Transverse colon (tissue), 4 donors: ENCODE results near the gene LHX2. TPM values are rescaled to one million over a fixed set of nuclear protein-coding genes. Genes with fewer than 3 reads are reported as not detected.

Experiments
- DNase-seq: peaks from one replicate; pipeline ENCODE4 v3.0.0-alpha.2; 2019
- H3K27ac ChIP-seq, 4 donors: fragments of 200-600 bp; sonication (generic); 2 replicates each; pipeline ENCODE4 v1.5.1; 2016 to 2018; ENCODE audit warnings: inconsistent platforms in 4 of 4
- H3K27me3 ChIP-seq: fragments of 200-600 bp; sonication (generic); 2 replicates; pipeline ENCODE4 v1.5.1; 2017; ENCODE audit warnings: inconsistent platforms
- H3K36me3 ChIP-seq, 4 donors: fragments of 200-600 bp; sonication (generic); 2 replicates each; pipeline ENCODE4 v1.5.1; 2017 to 2019; ENCODE audit warnings: inconsistent platforms in 4 of 4
- H3K4me1 ChIP-seq, 4 donors: fragments of 200-600 bp; sonication (generic); 2 replicates each; pipeline ENCODE4 v1.5.1; 2017 to 2020; ENCODE audit warnings: inconsistent platforms in 4 of 4
- H3K4me3 ChIP-seq, 4 donors: fragments of 200-600 bp; sonication (generic); 1 replicate in 1 of 4; 2 replicates in 3 of 4; pipeline versions ENCODE4 v1.5.1 to v1.6.1; 2017 to 2019; ENCODE audit warnings: inconsistent platforms in 4 of 4
- H3K9me3 ChIP-seq, 2 donors: fragments of 200-600 bp; sonication (generic); 2 replicates each; pipeline ENCODE4 v1.5.1; 2017 to 2019; ENCODE audit warnings: inconsistent platforms in 2 of 2
- EP300 ChIP-seq: sonication (generic); formaldehyde crosslinking; IDR thresholded peaks from one replicate; pipeline ENCODE4 v1.6.1; 2017; ENCODE audit warnings: antibody characterized with exemption, low read depth
- POLR2A ChIP-seq: fragments of 450-650 bp; IDR thresholded peaks from one replicate; pipeline ENCODE4 v1.6.1; 2016; ENCODE audit warnings: antibody characterized with exemption, mild to moderate bottlenecking, moderate library complexity
- POLR2AphosphoS5 ChIP-seq, 3 donors: sonication (generic); formaldehyde crosslinking; IDR thresholded peaks; one replicate each; pipeline ENCODE4 v1.6.1; 2016; ENCODE audit warnings: antibody characterized with exemption in 3 of 3
- WGBS, 2 donors: methylation state at CpG; one replicate each; pipeline ENCODE4 v1.1.5; 2018; ENCODE audit warnings: low coverage in 1 of 2; 5-methylcytosine and 5-hydroxymethylcytosine counted together
- in situ Hi-C, 4 donors: fragments of 200-750 bp; cut with MboI; loops; one replicate each; pipeline versions ENCODE4 v1.15.0 to v1.15.1; 2017; ENCODE audit warnings: low sequenced_read_pairs in 3 of 4, low pct_ligation_motif_present in 1 of 4, low pct_unique_long_range_greater_than_20kb in 1 of 4
- intact Hi-C: fragments of 100-400 bp; cut with DNase I; formaldehyde crosslinking; loops from one replicate; pipeline ENCODE4 v1.15.1; 2023; ENCODE audit warnings: low total_unique reads
- total RNA-seq, 4 donors: library from RNA; depleted of rRNA; stranded (reverse); fragments of >200 nt; gene quantifications; one replicate each; pipeline ENCODE4 v1.1.0, GENCODE V29; 2016
- TF ChIP-seq, protein P1 (sequence below), 5 experiments: fragments of 200-600 bp in 3 of 5; fragments of 450-650 bp in 2 of 5; sonication (generic) in 3 of 5; IDR thresholded peaks; 1 replicate in 2 of 5; 2 replicates in 3 of 5; pipeline ENCODE4 v1.5.1; 2016 to 2017; ENCODE audit warnings: antibody characterized with exemption in 5 of 5, inconsistent platforms in 3 of 5, mild to moderate bottlenecking in 2 of 5, moderate library complexity in 1 of 5

The LHX2 gene
- total RNA-seq, 4 donors from 2014 or later = not detected

DNA sequence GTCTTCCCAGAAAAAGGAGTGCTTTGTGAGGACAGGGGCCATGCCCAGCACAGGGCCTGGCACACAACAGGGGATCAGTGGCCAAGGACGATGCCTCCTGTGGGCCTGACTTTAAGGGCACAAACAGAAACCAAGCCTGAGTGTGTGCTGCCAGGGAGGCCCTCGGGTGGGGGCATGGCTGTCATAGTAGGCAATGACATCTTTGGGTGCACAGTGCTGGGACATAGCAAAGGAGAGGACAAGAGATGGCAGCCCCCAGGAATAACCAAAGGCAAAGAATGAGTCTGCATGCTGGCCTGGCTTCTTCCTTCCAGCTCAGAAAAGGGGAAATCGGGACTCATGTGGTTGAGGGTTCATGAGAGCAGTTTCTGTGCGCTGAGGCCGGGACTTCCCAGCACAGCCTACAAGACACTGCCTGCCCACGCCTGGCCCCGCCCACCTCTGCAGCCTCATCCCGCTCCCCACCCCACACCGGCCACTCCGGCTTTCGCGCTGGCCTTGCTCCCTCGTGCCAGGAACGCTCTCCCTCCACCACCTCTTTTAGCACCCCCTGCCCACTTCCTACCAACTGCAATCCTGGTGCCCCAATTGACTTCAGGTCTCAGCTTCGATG lies 13.8 kb upstream of the LHX2 start:
- no peak overlapping the region for H3K4me3 ChIP-seq
- no peak overlapping the region for H3K27ac ChIP-seq
- H3K27me3 ChIP-seq = peaks cover 90% of the 10 kb centered on the region
- in situ Hi-C loops (no loop called here), intact Hi-C loops (loop anchor here (5.0 kb wide), 1 partner anchor 270 kb away; no protein-coding TSS in a partner anchor)
- no peaks in the 10 kb centered on the region for H3K36me3 ChIP-seq
- TF ChIP-seq POLR2A (no peak), POLR2AphosphoS5 (IDR thresholded peaks at IDR 0.05) (no peak), EP300 (no peak)
- TF ChIP-seq, protein P1, sequence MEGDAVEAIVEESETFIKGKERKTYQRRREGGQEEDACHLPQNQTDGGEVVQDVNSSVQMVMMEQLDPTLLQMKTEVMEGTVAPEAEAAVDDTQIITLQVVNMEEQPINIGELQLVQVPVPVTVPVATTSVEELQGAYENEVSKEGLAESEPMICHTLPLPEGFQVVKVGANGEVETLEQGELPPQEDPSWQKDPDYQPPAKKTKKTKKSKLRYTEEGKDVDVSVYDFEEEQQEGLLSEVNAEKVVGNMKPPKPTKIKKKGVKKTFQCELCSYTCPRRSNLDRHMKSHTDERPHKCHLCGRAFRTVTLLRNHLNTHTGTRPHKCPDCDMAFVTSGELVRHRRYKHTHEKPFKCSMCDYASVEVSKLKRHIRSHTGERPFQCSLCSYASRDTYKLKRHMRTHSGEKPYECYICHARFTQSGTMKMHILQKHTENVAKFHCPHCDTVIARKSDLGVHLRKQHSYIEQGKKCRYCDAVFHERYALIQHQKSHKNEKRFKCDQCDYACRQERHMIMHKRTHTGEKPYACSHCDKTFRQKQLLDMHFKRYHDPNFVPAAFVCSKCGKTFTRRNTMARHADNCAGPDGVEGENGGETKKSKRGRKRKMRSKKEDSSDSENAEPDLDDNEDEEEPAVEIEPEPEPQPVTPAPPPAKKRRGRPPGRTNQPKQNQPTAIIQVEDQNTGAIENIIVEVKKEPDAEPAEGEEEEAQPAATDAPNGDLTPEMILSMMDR (IDR thresholded peaks at IDR 0.05) = no peak
- 7 to 8% methylated on average over 3 to 14 of the region's 15 CpGs for WGBS, 2 donors
- H3K4me1 ChIP-seq = peaks cover 0 to 29% (median 16%) of the 10 kb centered on the region in 4 donors
- peak; percentile 56 for DNase-seq
- H3K9me3 ChIP-seq = no peaks in the 10 kb centered on the region

DNA sequence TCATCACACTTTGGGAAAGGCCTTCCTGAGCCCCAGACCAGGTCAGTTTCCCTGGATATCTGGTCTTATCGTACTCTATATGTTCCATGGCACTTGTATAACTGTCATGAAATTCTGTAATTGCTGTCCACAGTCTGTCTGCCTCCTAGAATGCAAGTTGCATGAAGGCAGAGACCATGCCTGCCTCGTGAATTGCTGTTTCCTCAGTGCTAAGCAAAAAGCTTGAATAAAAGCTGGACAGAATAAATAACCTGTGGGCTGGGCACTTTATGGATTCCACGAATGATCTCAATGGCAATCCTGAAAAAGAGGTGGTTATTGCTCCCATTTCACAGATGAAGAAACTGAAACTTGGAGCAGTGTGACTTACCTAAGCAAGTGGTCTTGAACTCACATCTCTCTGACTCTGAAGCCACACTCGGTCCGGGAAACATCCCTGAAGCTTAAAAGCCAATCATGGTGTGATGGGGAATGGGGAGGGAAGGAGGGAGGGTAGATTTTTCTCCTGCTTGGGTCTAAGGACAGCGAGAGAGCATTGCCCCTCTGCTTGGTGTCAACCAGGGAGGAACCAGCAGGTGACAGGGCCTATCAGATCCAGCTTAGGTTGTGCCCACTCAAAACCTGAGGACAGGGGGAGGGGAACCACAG lies 13.2 kb upstream of the LHX2 start:
- 26% methylated on average over 6 of the region's 6 CpGs; no CpG with 5 or more reads in 1 of the 2 donors for WGBS, 2 donors
- H3K4me3 ChIP-seq = no peak overlapping the region

DNA sequence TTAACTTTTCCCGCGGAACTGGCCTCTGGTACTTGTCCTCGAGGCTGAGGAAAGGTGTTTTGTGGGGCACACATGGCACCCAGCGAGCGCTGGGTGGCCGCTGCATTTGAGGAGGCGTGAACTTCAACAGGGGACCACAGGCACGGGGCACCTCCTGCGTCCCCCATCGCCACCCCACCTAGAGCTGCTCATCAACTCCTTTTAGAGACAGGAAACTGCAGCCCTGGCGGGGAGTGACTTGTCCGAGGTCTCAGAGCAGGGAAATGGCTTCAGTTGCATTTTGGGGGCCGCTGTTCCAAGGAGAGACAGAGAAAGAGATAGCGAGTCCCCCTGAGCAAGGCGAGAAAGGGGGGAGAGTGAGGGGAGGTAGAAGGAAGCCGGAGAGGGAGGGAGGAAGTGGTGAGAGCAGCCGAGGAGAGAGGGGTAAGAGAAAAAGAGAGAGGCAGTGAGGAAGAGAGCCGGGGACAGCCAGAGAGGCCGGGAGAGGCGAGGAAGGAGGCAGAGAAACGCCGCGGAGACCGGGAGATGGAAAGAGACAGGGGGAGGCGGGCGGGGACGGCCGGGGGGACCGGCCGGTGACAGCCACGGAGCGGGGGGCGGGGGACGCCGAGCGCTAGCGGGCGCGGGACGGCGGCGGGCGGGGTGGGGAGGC lies 12.5 kb upstream of the LHX2 start:
- DNase-seq = no peak
- Histone ChIP-seq H3K36me3 (no peaks in the 10 kb centered on the region), H3K4me1 (peaks cover 0 to 29% (median 16%) of the 10 kb centered on the region in 4 donors), H3K27ac (no peak overlapping the region), H3K4me3 (peak overlapping the region in 2 of 4 donors; percentile 18 to 39), H3K27me3 (peaks cover 97% of the 10 kb centered on the region), H3K9me3 (no peaks in the 10 kb centered on the region)
- 0 to 8% methylated on average over 6 to 27 of the region's 43 CpGs for WGBS, 2 donors
- TF ChIP-seq, protein P1 (IDR thresholded peaks at IDR 0.05) = no peak
- TF ChIP-seq POLR2AphosphoS5 (IDR thresholded peaks at IDR 0.05) (no peak), EP300 (no peak), POLR2A (no peak)
- in situ Hi-C loops = no loop called here
- intact Hi-C loops = loop anchor here (5.0 kb wide), 1 partner anchor 272 kb away; no protein-coding TSS in a partner anchor

More for the DNA sequence above, 13.2 kb upstream of the LHX2 start:
- no peak for DNase-seq
- H3K27ac ChIP-seq = no peak overlapping the region
- intact Hi-C loops = loop anchor here (5.0 kb wide), 1 partner anchor 271 kb away; no protein-coding TSS in a partner anchor
- no peaks in the 10 kb centered on the region for H3K36me3 ChIP-seq
- H3K27me3 ChIP-seq = peaks cover 96% of the 10 kb centered on the region
- in situ Hi-C loops = no loop called here
- TF ChIP-seq, protein P1 (IDR thresholded peaks at IDR 0.05) = no peak
- no peak for TF ChIP-seq POLR2AphosphoS5 (IDR thresholded peaks at IDR 0.05)
- TF ChIP-seq EP300 = no peak
- no peak for TF ChIP-seq POLR2A
- H3K9me3 ChIP-seq = no peaks in the 10 kb centered on the region
- H3K4me1 ChIP-seq = peaks cover 0 to 29% (median 16%) of the 10 kb centered on the region in 4 donors

DNA sequence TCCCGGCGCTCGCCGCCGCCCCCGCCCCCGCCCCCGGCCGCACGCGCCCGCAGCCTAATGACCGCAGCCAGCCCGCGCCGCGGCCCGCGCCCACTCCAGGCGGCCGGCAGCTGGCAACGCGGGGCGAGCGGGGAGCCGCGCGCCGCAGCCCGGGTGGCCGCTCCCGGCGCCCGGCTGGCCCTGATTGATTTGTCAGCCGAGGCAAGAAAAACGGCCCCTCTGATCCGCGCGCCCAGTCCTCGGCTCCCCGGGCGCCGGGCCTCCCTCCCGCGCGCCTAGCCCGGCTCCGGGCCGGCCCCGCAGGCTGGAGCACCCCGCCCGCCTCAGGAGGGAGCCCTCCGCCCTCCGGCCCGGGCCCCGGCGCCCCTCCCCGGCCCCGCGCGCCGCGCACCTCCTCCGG lies 11.9 kb upstream of the LHX2 start:
- no peak for TF ChIP-seq POLR2AphosphoS5 (IDR thresholded peaks at IDR 0.05)
- no peak for TF ChIP-seq EP300
- TF ChIP-seq, protein P1 (IDR thresholded peaks at IDR 0.05) = no peak
- in situ Hi-C loops (no loop called here), intact Hi-C loops (loop anchor here (5.0 kb wide), 1 partner anchor 272 kb away; no protein-coding TSS in a partner anchor)
- Histone ChIP-seq H3K4me1 (peaks cover 0 to 29% (median 16%) of the 10 kb centered on the region in 4 donors), H3K27me3 (peaks cover 97% of the 10 kb centered on the region), H3K27ac (no peak overlapping the region), H3K4me3 (peak overlapping the region in 1 of 4 donors; percentile 6), H3K9me3 (no peaks in the 10 kb centered on the region), H3K36me3 (no peaks in the 10 kb centered on the region)
- no peak for DNase-seq
- 1% methylated on average over 16 of the region's 64 CpGs; no CpG with 5 or more reads in 1 of the 2 donors for WGBS, 2 donors
